Measurements from ENCODE around the gene DNM1.

Gene DNM1

DNA sequence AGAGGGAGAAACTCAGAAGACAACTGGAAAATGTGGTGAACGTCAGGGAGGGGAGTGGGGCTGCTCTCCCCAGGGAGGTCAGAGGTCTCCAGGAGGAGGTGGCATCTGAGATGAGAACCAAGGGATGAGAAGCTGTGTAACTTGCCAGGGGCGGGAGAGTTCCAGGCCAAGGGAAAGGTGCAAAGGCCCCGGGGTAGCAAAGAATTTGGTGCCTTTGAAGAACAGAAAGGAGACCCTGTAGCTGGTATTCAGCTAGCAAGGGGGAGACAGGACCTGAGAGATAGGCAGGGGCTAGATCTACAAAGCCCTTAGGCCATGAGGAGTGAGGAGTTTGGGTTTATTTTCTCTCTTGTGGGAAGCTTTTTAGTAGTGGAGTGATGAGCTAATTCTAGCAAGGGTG lies 3.3 kb downstream of the DNM1 start:
- DNase-seq: no peak

DNA sequence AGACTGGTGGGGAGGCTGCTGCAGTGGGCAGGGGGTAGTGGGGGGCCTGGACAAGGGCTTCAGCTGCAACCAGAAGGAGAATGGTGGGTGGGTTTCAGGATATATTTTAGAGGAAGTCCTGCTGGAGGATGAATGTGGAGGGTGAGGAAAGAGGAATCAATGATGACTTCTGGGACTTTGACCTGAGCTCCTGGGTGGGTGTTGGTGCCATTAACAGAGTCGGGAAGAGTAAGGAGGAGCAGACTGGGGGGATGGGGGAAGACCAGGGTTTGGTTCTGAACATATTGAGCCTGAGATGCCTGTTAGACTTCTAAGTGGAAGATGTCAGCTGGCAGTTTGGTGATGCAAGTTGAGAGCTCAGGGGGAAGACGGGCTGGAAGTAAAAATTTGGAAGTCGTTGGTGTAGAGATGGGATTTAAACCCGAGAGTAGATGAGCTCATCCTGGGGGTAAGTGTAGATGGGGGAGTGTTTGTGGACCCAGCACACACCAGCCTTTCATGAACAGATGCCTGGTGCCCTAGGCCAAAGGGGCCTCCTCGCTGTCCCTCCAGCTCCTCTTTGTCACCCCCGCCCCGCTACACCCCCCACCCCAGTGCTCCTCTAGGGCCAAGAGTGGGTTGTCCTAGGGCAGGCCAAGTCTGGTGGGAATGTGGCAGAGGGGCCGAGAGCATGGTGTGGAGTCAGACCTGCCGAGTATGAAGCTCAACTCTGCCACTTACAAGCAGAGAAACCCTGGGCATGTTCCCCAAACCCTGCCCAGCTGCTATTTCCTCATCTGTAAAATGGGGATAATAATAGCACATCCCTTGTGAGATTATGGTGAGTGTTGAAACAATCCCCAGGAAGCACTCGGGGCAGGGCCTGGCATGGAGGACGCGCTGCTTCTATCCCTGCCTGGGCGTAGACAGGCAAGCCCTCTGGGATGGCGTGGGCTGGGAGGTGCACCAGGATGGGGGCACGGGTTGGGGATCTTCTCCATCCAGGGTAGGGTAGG lies 4.0 kb downstream of the DNM1 start:
- DNase-seq: no peak

DNA sequence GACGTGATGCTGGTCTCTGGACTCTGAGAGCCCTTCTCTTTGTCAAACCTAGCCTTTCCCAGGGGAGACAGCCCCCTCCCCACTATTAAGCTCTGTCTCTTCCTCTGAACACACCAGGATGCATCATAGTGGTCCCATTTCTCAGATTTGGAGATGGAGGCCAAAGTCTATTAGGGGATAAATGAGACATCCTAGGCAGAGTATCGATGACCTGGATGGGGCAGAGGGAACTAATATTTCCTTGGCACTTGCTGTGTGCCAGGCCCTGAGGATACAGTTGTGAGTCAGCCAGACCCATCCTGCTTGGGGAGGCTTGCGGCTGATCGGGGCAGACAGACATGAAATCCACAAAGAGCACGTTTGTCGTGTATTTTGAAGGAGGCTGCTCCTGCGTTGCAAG lies 5.2 kb downstream of the DNM1 start:
- no peak for DNase-seq

DNA sequence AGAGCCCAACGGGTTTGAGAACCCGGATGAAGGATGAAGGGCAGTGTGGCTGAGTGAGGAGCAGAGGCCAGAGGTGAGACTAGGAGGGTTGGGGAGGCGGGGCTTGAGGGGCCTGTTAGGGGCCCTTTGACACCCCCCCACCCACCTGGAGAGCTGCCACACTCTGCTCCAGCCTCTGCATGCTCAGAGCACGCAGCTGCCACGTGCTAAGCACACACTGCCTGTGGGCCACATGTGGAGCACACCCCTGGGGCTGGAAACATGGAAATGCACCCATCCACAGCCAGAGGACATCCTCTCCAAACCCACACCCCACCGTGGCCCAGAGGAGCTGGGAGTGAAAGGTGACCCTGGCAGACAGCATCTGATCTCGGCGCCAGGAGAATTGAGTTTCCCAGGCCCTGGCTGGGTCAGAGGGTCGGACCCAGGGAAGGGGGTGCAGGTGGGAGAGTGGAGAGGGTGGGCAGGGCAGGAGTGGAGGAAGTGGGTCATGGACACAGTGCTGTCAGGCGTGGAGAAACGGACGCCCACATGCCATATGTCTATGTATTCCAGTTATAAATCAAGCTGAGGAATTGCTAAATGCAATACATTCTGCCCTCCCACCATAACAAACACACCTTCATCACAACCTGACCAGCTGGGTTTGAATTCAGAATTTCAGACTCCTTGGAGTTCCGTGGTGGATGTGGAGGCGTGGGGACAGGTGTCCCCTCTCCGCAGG lies 5.9 kb downstream of the DNM1 start:
- no peak for DNase-seq

DNA sequence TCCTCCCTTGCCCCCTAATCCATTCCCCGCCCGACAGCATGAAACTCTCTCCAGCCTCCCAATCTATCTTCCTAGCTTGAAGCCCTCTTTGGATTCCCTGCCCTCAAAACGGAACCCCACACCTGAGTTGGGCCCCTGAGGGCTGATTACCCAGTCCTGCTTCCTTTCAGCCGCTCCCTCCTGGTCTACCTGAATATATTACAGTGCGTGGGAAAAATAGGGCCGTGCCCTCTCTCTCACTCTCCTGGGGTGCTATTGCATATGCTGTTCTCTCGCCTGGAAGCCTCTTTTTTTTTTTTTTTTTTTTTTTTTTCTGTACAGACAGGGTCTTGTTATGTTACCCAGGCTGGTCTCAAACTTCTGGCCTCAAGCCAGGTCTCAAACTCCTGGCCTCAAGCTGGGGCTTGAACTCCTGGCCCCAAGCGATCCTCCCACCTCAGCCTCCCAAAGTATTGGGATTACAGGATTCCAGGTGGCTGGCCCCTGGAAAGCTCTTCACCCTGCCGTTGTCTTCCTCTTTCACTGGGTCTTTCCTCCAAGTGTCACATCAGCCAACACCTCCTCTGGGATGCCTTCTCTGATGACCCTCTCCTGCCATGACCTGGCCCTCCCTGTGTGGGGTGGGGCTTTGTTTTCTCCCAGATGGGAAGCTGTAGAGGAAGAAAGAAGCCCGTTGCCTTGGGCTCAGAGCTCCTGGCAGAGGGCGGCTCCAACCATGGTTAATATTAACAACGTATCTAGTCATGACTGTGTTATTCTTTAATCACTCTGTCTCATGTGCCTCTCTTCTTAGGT lies 8.2 kb downstream of the DNM1 start:
- no peak for DNase-seq

DNA sequence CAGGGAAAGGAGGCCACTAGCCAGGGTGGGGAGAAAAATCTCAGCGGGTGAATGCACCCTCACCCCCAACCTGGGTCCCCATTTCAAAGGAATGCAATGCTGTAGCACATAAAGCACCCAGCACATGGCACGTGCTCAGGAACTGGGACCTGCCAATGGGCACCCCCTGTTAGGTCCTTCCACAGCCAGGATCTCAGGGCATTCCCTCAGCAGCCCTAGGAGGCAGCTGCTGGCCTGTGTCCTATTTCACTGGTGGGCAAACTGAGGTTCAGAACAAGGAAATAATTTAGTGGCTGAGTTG lies 8.8 kb downstream of the DNM1 start:
- no peak for DNase-seq

DNA sequence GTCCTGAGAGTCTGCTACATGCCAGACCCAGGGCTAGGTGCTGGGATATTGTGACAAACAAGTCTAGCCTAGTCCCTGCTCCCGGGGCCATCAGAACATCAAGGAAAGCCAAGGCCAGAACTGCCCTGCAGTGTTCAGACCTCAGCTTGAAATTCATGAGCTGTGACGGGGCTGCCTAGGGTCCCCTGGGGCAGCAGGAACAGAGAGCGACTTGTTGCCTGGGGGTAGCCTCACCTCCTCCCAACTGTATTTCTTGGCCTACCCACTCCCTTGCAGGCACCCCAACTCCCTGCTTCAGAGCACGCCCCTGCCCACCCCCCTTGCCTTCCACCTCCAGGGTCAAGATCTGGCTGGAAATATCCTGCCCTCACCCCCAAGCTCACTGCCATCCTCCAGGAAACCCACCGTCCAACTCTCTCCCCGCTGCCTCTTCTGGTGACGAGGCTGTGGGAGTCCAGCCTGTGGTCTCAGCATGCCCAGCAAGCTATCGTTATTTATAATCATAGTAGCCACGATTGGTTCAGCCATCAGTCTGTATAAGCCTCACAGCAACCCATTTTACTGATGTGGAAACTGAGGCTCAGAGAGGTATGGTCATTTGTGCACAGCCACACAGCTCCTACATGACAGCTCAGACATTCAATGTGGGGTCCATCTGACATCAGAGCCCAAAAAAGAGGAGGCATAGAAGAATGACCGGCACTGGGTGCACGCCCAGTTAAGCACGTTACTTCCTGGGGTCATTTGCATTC lies 10.7 kb downstream of the DNM1 start:
- DNase-seq: no peak

DNA sequence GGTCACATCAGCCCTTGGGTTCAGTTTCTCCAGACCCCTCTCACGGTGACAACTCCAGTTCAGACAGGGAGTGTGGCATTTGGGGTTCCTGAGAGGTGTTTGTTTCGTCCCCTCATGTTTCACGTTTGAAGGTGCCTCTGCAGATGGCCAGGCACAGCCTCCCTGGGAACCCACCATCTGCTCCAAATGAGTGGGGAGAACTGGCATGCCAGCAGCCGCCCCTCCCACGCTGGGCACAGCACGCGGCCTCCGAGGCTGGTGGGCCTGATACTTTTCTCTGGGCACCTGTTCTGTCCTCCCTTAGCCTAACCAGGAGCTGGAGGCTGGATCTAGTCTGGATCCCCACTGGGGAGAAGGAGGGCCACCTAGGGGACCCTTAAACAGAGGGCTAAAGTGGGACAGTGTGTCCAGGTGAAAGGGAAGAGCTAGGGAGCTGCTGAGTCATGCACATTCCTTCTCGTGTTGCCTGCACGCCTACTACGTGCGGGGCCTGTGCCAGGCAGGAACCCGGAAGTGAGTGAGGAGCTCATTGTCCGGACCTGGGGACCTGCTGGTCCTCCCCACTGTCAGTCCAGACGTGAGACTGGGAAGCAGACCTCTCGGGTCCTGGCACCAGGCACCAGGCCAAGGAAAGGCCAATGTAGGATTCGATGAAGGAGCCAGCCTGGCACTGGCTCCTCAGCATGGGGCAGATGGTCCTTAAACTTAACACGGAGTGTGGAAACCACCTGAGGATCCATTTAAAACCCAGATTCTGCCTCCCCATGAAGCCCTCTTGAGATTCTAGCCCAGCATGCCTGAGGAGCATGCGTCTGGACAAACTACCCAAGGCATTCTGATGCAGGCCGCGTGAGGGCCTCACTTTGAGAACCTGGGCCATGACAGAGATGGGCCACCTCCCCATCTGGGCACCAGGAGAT lies 11.7 kb downstream of the DNM1 start:
- DNase-seq: no peak

DNA sequence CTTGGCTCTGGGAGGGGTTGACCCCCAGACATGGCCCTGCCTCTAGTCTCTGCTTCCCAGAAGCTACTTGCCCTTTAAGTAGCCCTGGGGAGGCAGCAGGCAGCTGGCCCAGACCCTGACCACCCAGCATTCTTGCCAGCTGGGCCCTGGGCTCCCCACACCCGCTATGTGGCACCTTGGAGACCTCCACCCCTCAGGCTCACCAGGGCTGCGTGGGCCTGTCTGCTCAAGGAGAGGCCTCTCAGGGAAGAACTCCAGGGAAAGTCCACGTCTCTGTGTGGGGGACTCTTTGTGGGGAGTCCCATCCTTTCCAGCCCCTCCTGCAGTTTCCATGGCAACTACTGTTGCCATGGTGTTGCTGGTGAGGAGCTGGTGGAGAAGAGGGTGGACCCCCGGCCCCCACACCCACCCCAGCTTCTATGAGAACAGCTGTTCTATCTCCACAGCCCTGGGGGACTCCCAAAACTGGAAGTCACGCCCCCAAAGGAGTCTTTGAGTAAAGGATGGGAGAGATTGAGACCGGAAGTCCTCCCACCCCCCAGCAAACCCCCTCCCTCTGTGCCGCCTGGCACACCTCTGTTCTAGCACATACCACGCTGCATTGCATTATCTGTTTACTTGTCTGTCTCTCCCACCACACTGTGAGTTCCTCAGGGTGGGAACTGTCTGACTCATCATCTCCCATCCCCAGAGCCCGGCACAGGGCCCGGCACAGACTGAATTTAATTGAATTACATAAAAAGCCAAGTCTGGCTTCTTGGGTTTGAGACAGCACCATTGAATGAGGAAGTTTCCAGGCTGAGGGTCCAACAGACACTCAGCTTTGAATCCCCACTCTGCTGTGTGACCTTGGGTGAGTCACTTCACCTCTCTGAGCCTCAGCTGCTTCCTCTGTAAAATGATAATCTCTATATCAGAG lies 12.6 kb downstream of the DNM1 start:
- no peak for DNase-seq

DNA sequence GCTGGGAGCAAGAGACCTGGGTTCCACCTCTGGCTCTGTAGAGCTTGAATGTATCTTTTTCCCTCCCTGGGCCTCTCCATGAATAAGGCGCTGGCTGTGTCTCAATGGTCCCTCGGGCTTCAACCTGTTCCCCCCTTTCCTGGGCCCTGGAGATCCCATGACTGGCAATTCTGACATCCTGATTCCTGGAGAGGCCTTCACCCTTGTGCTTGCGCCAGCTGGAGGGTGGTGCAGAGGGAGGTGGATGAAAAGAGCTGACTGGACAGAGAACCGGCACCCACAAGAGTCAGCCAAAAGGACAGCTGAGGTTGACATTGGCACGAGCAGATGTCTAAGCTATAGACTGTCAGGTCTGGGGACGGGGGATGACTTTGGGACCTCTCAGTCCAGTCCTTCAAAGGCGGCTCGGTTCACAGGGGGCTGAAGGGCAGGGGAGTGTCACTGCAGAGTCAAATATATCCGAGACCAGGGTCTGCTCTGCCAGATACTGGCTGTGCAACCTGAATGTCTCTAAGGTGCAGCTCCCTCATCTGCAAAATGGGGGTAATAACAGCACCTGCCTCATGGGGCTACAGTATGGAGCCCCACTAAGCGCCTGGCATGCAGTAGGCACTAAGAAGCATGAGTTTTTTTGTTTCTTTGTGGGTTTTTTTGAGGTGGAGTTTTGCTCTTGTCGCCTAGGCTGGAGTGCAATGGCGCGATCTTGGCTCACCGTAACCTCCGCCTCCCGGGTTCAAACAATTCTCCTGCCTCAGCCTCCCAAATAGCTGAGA lies 13.8 kb downstream of the DNM1 start:
- DNase-seq: no peak

DNA sequence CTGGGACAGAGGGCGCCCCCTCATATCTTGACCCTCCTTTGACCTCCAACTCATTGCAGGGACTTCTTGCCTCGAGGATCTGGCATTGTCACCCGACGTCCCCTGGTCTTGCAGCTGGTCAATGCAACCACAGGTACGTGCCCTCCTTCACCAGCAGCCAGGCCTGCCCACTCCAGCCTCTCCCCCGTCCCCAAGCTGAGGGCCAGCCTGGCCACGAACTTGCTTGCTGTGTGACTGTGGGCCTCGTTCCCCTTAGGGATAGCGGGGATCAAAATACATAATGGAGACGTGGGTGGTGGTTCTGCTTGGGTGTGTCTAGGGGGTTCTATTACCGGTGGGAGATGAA lies 15.0 kb downstream of the DNM1 start:
- DNase-seq: no peak

DNA sequence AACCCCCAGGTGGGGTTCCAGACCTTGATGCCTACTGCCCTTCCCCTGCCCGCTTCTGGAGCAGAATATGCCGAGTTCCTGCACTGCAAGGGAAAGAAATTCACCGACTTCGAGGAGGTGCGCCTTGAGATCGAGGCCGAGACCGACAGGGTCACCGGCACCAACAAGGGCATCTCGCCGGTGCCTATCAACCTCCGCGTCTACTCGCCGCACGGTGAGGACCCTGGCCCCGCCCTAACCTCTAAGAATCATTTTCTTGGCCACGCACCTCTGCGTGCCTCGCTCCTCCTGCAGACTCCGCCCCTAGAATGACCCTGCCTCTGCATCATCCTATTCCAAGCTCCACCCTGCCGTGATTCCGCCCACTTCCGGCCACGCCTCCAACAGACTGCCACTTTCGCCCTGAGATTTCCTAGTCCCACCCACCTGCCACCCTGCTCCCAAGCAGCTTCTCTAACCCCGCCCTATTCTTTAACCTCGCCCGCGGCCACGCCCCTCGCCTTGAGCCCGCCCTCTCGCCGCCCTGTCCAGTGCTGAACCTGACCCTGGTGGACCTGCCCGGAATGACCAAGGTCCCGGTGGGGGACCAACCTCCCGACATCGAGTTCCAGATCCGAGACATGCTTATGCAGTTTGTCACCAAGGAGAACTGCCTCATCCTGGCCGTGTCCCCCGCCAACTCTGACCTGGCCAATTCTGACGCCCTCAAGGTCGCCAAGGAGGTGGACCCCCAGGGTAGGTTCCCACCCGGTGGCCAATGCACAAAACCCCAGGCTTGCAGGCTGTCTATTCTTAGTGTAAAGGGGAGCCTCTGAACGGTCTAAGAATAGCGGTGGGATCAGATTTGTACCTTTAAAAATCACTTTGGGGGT lies 15.6 kb downstream of the DNM1 start:
- DNase-seq: peak; percentile 94

DNA sequence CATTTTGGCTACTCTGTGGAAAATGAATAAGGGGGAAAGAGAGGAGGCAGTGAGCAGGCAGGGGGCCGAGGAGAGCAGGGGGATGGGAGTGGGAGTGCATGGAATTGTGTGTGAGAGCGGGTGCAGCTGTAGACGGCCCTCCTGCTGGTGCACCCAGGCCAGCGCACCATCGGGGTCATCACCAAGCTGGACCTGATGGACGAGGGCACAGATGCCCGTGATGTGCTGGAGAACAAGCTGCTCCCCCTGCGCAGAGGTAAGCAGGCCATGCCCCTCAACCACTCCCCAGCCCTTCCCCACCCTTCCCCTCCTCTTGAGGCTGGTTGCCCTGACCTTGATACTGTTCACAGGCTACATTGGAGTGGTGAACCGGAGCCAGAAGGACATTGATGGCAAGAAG lies 16.7 kb downstream of the DNM1 start:
- no peak for DNase-seq

DNA sequence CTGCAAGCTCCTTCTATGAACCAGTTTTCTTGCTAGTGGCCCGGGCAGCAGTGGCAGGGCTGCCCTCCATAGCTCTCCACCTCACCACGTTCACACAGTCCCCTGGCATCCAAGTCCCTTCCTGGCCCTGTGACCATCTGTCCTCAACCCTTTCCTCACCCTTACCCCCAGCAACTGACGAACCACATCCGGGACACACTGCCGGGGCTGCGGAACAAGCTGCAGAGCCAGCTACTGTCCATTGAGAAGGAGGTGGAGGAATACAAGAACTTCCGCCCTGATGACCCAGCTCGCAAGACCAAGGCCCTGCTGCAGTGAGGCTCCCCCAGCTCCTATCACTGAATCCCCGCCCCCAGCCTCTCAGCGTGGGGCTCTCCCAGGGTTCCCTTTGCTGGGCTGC lies 18.8 kb downstream of the DNM1 start:
- DNase-seq: no peak

DNA sequence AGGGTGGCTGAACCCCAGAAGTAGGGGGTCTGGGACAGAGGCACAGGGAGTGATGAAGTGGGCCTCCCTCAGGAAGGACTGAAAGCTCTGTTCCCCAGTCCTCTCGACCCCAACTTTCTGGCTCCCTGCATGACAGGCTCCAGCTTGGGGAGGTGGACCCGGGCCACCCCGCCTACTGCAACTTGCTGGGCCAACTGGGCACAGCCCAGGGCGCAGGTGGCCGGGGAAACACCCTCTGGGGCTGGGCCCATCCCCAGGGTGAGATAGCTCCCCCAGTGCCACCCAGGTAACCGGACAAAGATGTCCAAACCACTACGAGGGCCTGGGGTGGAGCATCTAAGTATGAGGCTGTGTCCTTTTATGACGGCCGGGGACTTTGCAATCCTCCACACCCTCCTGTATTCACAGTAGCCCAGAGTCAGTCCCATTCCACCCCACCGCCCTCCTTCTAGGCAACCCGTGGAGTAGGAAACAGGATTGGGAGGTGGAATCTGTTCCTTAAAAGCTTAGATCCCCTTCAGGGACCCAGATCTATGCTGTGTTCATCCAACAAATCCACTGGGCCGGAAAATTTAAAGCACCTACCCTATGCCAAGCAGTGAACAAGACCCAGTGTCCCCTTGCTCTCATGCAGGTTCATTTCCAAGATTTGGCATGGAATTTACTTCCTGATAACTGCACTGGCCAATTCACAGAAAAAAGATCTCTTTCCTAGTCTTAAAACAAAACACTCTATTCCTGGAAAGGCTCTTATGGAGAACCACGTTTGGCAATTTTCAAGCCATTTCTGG lies 19.9 kb downstream of the DNM1 start:
- no peak for DNase-seq

DNA sequence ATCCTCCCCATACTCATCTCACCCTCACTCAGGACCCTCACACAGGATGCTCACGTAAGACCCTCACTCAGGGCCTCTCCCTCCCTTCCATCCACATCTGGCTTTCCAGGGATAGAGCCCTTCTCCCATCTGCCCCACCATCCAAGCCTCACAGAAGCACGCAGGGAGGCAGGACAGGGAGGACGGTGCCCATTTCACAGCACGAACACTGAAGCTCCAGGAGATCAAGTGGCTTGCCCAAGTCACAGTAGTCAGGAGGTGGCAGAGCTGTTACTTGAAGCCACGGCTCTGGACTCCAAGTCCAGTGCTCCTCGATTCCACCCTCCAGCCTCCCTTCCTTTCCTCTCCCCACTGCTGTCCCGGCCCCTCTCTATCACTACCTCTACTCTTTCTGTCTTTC lies 21.7 kb downstream of the DNM1 start:
- no peak for DNase-seq

DNA sequence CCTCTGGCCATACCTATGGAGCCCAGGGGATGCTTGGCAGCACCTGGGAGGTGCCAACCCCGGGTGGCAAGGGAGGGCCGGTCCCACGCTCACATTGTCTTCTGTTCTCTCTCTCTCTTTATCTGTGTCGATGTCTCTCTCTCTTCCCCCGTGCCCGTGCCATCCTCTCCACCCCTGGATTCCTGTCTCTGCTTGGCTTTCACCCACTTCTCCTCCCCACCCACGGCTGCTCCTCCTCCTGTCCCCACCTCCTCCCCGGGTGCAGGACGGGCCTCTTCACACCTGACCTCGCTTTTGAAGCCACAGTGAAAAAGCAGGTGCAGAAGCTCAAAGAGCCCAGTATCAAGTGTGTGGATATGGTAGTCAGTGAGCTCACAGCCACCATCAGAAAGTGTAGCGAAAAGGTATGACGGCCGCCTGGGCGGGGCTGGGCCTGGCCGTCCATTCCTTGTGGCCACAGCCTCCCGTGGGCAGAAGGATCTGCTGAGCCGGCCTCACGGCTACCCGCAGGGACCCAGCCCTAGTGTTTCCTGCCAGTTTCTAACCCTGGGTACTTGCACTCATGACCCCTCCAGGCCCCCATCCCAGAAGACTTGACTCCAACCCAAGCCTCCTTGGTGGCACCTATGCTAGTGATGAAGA lies 22.7 kb downstream of the DNM1 start:
- no peak for DNase-seq

DNA sequence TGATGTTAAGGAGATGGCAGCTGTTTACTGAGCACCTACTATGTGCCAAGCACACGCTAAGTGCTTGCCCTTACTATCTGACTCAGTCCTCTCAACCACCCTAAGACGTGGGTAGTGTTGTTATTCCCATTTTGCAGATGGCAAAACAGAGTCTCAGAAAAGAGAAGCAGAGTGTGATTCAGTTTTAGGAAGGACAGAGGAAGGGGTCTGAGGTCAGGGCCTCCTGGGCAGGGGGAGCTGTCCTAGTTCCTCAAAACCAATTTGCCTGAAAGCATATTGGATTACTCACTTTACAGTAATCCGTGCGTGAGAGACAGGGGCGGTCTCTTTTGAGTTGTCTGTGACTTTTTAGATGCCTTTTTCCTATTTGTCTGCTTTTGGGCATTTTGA lies 23.2 kb downstream of the DNM1 start:
- DNase-seq: no peak

All from OCI-M1 (cell line).